H1 (cell line): ENCODE measurements around the gene ADAMTS17. TPM values are rescaled to one million over a fixed set of nuclear protein-coding genes. Genes with fewer than 3 reads are reported as not detected.

Experiments
- CHD1 ChIP-seq: IDR thresholded peaks from 2 replicates; pipeline ENCODE4 v1.6.1; 2012; ENCODE audit warnings: low read depth, low read length, improper control_type of control experiment
- SIX5 ChIP-seq: IDR thresholded peaks from 2 replicates; pipeline ENCODE4 v1.6.1; 2011; ENCODE audit warnings: mild to moderate bottlenecking, low read depth, low read length
- TBP ChIP-seq: IDR thresholded peaks from 2 replicates; pipeline ENCODE4 v1.6.1; 2011; ENCODE audit warnings: low read depth, low read length, improper control_type of control experiment
- ZNF274 ChIP-seq: IDR thresholded peaks from 2 replicates; pipeline ENCODE4 v1.7.0; 2012; ENCODE audit warnings: low read length, borderline replicate concordance; ENCODE audit errors: extremely low read depth
- polyA plus RNA-seq, 7 experiments: library from polyadenylated mRNA; depleted of rRNA in 3 of 7; stranded (reverse) in 5 of 7; unstranded in 2 of 7; fragments of >200 nt in 5 of 7; fragments of 200-250 nt in 2 of 7; gene quantifications; 1 replicate in 5 of 7; 2 replicates in 1 of 7; 4 replicates in 1 of 7; pipeline versions ENCODE4 v1.2.1 to v1.2.3, GENCODE V29; 2011 to 2013; ENCODE audit warnings: missing spikeins in 2 of 7, mixed read lengths in 2 of 7
- total RNA-seq: library from RNA; stranded (reverse); fragmentation: NEBNext Ultra II Directional; extraction: Animal tissue kit (Norgen Biotek cat#: 25700); gene quantifications from 2 replicates; pipeline ENCODE4 v1.2.1, GENCODE V29; 2021

The ADAMTS17 gene
- total and polyA plus RNA-seq, 2 of the 8 experiments (the other 6 are each of a cell fraction or from before 2014, with no cell fraction given): 0.51 to 1.7 TPM

DNA sequence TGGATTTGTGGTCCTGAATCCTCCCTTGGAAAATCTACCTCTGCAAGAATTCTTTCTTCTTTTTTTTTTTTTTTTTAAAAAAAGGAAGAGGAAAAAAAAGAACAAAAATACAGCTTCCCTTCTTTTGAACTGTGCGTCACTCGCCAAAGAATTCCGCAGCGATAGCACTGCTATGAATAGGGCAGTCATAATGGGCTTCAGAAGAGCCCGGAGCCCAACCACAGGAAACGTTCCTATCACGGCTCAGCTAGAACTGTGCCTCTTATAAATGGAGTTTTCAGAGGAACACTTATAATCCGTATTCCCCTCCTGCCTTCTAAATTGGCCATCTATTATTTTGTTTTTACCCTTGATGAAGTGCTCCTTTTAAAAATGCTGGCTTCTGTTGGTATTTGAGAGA lies 227.7 kb downstream of the ADAMTS17 start (continued):
- TF ChIP-seq CHD1 (no peak), ZNF274 (no peak), TBP (no peak), SIX5 (no peak)
